GM12878 (cell line): Measurements from ENCODE around the gene DEK. TPM values are rescaled to one million over a fixed set of nuclear protein-coding genes. Genes with fewer than 3 reads are reported as not detected.
"Not testable (repeated sequence)": the region's sequence is repeated elsewhere in the genome, so short reads cannot be mapped to it uniquely, and the experiment has no call there.

ENCODE experiments used
- ATAC-seq: fragments of 200-7000 bp; cut with Tn5 transposase; 3 replicates; pipeline ENCODE4 v1.9.1; 2020; ENCODE audit warnings: mild to moderate bottlenecking, moderate library complexity
- BruUV-seq: library from RNA; stranded (reverse); fragments of 400-500 nt; replicated peaks from 2 replicates; lab custom pipeline; 2021; lab: Mats Ljungman, UMichigan
- CTCF ChIA-PET: fragments of 300-600 bp; sonication (Branson Sonifier 250); formaldehyde crosslinking; extraction: SDS; loops from one replicate; lab custom pipeline; 2021; ENCODE audit warnings: inconsistent platforms; lab: Yijun Ruan, JAX
- POLR2A ChIA-PET: fragments of 350-600 bp; formaldehyde crosslinking; extraction: SDS; loops from one replicate; lab custom pipeline; 2021; ENCODE audit warnings: inconsistent platforms; lab: Charles Lee
- RAD21 ChIA-PET: fragments of 300-600 bp; sonication (Branson Sonifier 250); formaldehyde crosslinking; loops from one replicate; lab custom pipeline; 2023; ENCODE audit warnings: antibody characterized with exemption; ENCODE audit not compliant: unreplicated experiment; lab: Charles Lee
- SMC1A ChIA-PET: fragments of 300-600 bp; sonication (Branson Sonifier 250); formaldehyde crosslinking; loops from one replicate; lab custom pipeline; 2023; ENCODE audit not compliant: unreplicated experiment, uncharacterized antibody; lab: Charles Lee
- DNase-seq: peaks from one replicate; pipeline ENCODE4 v3.0.0-alpha.2; 2011; ENCODE audit warnings: low read depth, low spot score
- FAIRE-seq: peaks from 3 replicates; lab custom pipeline; 2011; peaks lifted over from hg19 to GRCh38; lab: Jason Lieb, UNC
- H2AFZ ChIP-seq: 2 replicates; pipeline ENCODE4 v1.6.0; 2011; ENCODE audit warnings: low read depth, low read length, control low read depth; ENCODE audit not compliant: control insufficient read depth
- H3K27ac ChIP-seq: 2 replicates; pipeline ENCODE4 v1.5.1; 2011; ENCODE audit warnings: control low read depth; ENCODE audit not compliant: control insufficient read depth, insufficient read depth
- H3K27me3 ChIP-seq, 2 experiments: replicated peaks in 1 of 2; 2 replicates each; pipeline versions ENCODE4 v1.6.0 to v1.6.1; 2011; ENCODE audit warnings: low read length in 1 of 2; ENCODE audit not compliant: control insufficient read depth in 2 of 2, insufficient read depth in 2 of 2
- H3K36me3 ChIP-seq, 2 experiments: 2 replicates each; pipeline ENCODE4 v1.5.1; 2011; ENCODE audit warnings: low read length in 1 of 2; ENCODE audit not compliant: control insufficient read depth in 2 of 2, insufficient read depth in 2 of 2
- H3K4me1 ChIP-seq: 2 replicates; pipeline ENCODE4 v1.6.1; 2011; ENCODE audit warnings: mild to moderate bottlenecking, low read length, moderate library complexity, mixed read lengths; ENCODE audit not compliant: control insufficient read depth, insufficient read depth
- H3K4me2 ChIP-seq: 2 replicates; pipeline ENCODE4 v1.6.0; 2011; ENCODE audit warnings: control low read depth; ENCODE audit not compliant: control insufficient read depth, insufficient read depth
- H3K4me3 ChIP-seq: fragments of 200-600 bp; sonication (generic); 2 replicates; pipeline ENCODE4 v1.5.1; 2016
- H3K79me2 ChIP-seq: 2 replicates; pipeline ENCODE4 v1.6.0; 2011; ENCODE audit warnings: low read length; ENCODE audit not compliant: control insufficient read depth, insufficient read depth
- H3K9ac ChIP-seq: 2 replicates; pipeline ENCODE4 v1.8.0; 2011; ENCODE audit warnings: low read length, control low read depth, mixed read lengths; ENCODE audit not compliant: control insufficient read depth, insufficient read depth
- H3K9me3 ChIP-seq: replicated peaks from 3 replicates; pipeline ENCODE4 v1.5.1; 2011; ENCODE audit warnings: mild to moderate bottlenecking, low read length; ENCODE audit not compliant: control insufficient read depth, insufficient read depth
- H4K20me1 ChIP-seq: 2 replicates; pipeline ENCODE4 v1.6.0; 2011; ENCODE audit not compliant: control insufficient read depth, insufficient read depth
- WGBS: methylation state at CpG from one replicate; pipeline ENCODE4 v1.1.6; 2016; ENCODE audit warnings: low lambda C conversion rate; ENCODE audit not compliant: insufficient replicate concordance, insufficient coverage; ENCODE audit errors: missing lambda C conversion rate; 5-methylcytosine and 5-hydroxymethylcytosine counted together
- in situ Hi-C: fragments of 300-500 bp; cut with MboI; formaldehyde crosslinking; loops from 9 replicates; pipeline ENCODE4 v1.14.3; 2018; ENCODE audit warnings: mixed read lengths
- intact Hi-C: fragments of 100-400 bp; cut with micrococcal nuclease; formaldehyde crosslinking; loops from one replicate; pipeline ENCODE4 v1.14.2; 2022; ENCODE audit not compliant: unreplicated experiment
- polyA plus RNA-seq, 11 experiments: library from polyadenylated mRNA; depleted of rRNA in 4 of 11; unstranded in 6 of 11; stranded (reverse) in 5 of 11; fragments of >200 nt; fragmentation: Nextera tagmentation in 4 of 11; fragmentation: Illumina TruSeq in 1 of 11; extraction: Ambion mirVana in 4 of 11; extraction: Trizol in 1 of 11; gene quantifications; 1 replicate in 1 of 11; 2 replicates in 10 of 11; pipeline versions ENCODE4 v1.2.1 to v1.2.3, GENCODE V29; 2011 to 2016; ENCODE audit warnings: inconsistent platforms in 2 of 11, missing spikeins in 2 of 11, low read depth in 1 of 11
- total RNA-seq, 4 experiments: library from RNA; depleted of rRNA in 3 of 4; stranded (reverse); fragments of >200 nt in 3 of 4; fragmentation: Illumina TruSeq in 1 of 4; extraction: Trizol in 1 of 4; gene quantifications; 2 replicates each; pipeline versions ENCODE4 v1.2.1 to v1.2.3, GENCODE V29; 2013 to 2021

The DEK gene
- total and polyA plus RNA-seq, 10 of the 15 experiments (the other 5 are each of a cell fraction or from before 2014, with no cell fraction given): 111 to 346 (median 196) TPM

DNA sequence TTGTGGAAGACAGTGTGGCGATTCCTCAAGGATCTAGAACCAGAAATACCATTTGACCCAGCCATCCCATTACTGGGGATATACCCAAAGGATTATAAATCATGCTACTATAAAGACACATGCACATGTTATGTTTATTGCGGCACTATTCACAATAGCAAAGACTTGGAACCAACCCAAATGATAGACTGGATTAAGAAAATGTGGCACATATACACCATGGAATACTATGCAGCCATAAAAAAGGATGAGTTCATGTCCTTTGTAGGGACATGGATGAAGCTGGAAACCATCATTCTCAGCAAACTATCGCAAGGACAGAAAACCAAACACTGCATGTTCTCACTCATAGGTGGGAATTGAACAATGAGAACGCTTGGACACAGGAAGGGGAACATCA is 30.6 kb downstream of the DEK start:
- H3K4me1 ChIP-seq, H3K9me3 ChIP-seq, SMC1A ChIA-PET, ATAC-seq, in situ Hi-C loops, H4K20me1 ChIP-seq, H3K27ac ChIP-seq, H3K9ac ChIP-seq, CTCF ChIA-PET, DNase-seq, H3K4me3 ChIP-seq, BruUV-seq, POLR2A ChIA-PET, intact Hi-C loops, H2AFZ ChIP-seq, H3K4me2 ChIP-seq, H3K27me3 ChIP-seq, RAD21 ChIA-PET, FAIRE-seq: not testable (repeated sequence)
- Histone ChIP-seq H3K79me2 (peaks cover 14% of the 10 kb centered on the region), H3K36me3 (peaks cover 6 to 17% of the 10 kb centered on the region in 2 experiments)
- WGBS: 100% methylated on average over 2 of the region's 4 CpGs

DNA sequence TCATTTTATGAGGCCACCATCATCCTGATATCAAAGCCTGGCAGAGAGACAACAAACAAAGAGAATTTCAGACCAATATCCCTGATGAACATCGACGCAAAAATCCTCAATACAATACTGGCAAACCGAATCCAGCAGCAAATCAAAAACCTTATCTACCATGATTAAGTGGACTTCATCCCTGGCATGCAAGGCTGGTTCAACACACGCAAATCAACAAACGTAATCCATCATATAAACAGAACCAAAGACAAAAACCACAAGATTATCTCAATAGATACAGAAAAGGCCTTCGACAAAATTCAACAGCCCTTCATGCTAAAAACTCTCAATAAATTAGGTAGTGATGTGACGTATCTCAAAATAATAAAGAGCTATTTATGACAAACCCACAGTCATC is 32.5 kb downstream of the DEK start:
- H3K27ac ChIP-seq, POLR2A ChIA-PET, in situ Hi-C loops, H2AFZ ChIP-seq, CTCF ChIA-PET, H3K27me3 ChIP-seq, ATAC-seq, H3K4me3 ChIP-seq, RAD21 ChIA-PET, DNase-seq, H3K9me3 ChIP-seq, H3K4me2 ChIP-seq, H4K20me1 ChIP-seq, H3K4me1 ChIP-seq, intact Hi-C loops, H3K9ac ChIP-seq, FAIRE-seq, BruUV-seq: not testable (repeated sequence)
- H3K36me3 ChIP-seq: peaks cover 11 to 12% of the 10 kb centered on the region in 2 experiments
- SMC1A ChIA-PET: interaction anchor here (1.0 kb wide), 1 partner anchor 10 kb away, joined by 3 read pairs; no protein-coding TSS in a partner anchor
- peaks cover 15% of the 10 kb centered on the region for H3K79me2 ChIP-seq
- 95% methylated on average over 7 of the region's 7 CpGs for WGBS

DNA sequence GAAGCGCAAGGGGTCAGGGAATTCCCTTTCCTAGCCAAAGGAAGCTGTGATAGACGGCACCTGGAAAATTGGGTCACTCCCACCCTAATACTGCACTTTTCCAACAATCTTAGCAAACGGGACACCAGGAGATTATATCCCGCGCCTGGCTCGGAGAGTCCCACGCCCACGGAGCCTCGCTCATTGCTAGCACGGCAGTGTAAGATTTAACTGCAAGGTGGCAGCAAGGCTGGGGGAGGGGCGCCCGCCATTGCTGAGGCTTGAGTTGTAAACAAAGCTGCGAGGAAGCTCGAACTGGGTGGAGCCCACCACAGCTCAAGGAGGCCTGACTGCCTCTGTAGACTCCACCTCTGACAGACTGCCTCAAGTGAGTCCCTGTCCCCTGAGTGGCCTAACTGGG is 35.7 kb downstream of the DEK start:
- CTCF ChIA-PET, SMC1A ChIA-PET, H3K27ac ChIP-seq, H3K79me2 ChIP-seq, H4K20me1 ChIP-seq, H3K4me2 ChIP-seq, H3K4me1 ChIP-seq, H3K4me3 ChIP-seq, intact Hi-C loops, RAD21 ChIA-PET, in situ Hi-C loops, H3K27me3 ChIP-seq, POLR2A ChIA-PET, H3K9me3 ChIP-seq, H2AFZ ChIP-seq, H3K9ac ChIP-seq, BruUV-seq, FAIRE-seq, DNase-seq, ATAC-seq: not testable (repeated sequence)
- H3K36me3 ChIP-seq: peaks cover 10 to 12% of the 10 kb centered on the region in 2 experiments
- WGBS: 94% methylated on average over 14 of the region's 14 CpGs

DNA sequence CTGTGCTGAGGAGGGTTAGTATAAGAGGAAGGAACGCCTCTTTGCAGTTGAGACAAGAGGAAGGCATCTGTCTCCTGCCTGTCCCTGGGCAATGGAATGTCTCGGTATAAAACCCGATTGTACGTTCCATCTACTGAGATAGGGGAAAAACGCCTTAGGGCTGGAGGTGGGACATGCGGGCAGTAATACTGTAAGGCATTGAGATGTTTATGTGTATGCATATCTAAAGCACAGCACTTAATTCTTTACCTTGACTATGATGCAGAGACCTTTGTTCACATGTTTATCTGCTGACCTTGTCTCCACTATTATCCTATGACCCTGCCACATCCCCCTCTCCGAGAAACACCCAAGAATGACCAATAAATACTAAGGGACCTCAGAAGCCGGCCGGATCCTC is 37.2 kb downstream of the DEK start:
- DNase-seq, in situ Hi-C loops, BruUV-seq, RAD21 ChIA-PET, H2AFZ ChIP-seq, H3K27ac ChIP-seq, FAIRE-seq, H3K4me1 ChIP-seq, CTCF ChIA-PET, SMC1A ChIA-PET, H3K4me2 ChIP-seq, POLR2A ChIA-PET, H3K9me3 ChIP-seq, H3K79me2 ChIP-seq, H3K27me3 ChIP-seq, intact Hi-C loops, ATAC-seq, H3K9ac ChIP-seq, H4K20me1 ChIP-seq, H3K4me3 ChIP-seq: not testable (repeated sequence)
- WGBS: 96% methylated on average over 9 of the region's 9 CpGs
- peaks cover 10 to 12% of the 10 kb centered on the region in 2 experiments for H3K36me3 ChIP-seq
